GM18867 (cell line): ENCODE measurements around the gene EYA3.

Experiments used
- ATAC-seq: cut with Tn5 transposase; IDR thresholded peaks from one replicate; pipeline ENCODE4 v1.9.1; 2021; ENCODE audit warnings: mild to moderate bottlenecking, moderate library complexity; ENCODE audit not compliant: unreplicated experiment

EYA3 gene, protein sequence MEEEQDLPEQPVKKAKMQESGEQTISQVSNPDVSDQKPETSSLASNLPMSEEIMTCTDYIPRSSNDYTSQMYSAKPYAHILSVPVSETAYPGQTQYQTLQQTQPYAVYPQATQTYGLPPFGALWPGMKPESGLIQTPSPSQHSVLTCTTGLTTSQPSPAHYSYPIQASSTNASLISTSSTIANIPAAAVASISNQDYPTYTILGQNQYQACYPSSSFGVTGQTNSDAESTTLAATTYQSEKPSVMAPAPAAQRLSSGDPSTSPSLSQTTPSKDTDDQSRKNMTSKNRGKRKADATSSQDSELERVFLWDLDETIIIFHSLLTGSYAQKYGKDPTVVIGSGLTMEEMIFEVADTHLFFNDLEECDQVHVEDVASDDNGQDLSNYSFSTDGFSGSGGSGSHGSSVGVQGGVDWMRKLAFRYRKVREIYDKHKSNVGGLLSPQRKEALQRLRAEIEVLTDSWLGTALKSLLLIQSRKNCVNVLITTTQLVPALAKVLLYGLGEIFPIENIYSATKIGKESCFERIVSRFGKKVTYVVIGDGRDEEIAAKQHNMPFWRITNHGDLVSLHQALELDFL

DNA sequence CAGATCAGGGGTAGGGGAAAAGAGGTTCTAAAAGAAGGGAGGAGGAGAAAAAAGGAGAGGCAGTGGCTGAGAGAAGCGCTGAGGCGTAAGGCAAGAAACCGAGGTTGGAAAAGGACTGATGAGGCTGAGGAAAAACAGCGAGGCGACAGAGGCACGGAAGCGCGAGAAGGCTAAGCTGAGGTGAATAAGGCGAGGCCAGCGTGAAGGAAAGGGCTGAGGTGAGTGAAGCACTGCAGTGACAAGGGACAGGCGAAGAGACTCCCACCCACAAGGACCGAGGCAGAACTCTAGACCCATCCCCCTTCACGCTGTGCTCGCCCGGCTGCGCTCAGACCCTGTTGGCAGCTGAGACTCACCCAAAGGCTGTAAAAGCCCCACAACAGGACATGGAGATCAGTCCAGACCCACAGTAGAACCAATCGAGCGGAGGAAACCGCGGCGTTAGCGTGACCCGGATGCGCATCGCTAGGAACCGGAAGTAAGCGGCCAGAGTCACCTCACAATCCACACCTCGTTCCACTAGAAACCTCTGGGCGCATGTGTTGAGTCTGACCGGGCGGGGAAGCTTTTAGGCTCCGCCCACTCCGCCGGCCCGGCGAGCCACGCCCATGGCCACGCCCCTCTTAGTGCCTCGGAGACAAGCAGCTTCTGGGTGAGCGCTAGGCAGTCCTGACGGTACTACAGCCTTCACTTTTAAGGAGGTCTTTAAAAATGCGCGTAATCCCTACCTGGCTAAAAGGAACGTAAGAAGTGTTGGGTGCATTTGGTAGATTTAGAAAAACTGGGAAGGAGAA lies at the start of gene EYA3:
TSS of gene EYA3 (minus strand) at position 443 of the 794 bp plus-strand sequence. CDS start 30,584 bp downstream, outside the sequence.
- peak; percentile 87 for ATAC-seq

DNA sequence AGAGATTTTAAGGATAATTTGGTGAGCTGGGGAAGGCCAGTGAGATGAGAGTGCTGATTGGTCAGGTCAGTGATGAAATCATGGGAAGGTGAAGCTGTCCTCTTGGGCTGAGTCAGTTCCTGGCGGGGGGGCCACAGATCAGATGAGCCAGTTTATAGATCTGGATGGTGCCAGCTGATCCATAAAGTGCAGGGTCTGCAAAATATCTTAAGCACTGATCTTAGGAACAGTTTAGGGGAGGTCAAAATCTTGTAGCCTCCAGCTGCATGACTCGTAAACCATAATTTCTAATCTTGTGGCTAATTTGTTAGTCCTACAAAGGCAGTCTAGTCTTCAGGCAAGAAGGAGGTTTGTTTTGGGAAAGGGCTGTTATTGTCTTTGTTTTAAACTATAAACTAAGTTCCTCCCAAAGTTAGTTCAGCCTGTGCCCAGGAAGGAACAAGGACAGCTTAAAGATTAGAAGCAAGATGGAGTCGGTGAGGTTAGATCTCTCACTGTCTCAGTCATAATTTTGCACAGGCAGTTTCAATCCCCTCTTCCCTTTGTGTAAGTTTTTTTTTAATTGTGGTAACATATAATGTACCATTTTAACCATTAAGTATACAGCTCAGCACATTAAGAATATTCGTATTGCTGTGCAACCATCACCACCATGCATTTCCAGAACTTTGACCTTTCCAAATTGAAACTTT lies 48.7 kb upstream of the EYA3 start:
- no peak for ATAC-seq

DNA sequence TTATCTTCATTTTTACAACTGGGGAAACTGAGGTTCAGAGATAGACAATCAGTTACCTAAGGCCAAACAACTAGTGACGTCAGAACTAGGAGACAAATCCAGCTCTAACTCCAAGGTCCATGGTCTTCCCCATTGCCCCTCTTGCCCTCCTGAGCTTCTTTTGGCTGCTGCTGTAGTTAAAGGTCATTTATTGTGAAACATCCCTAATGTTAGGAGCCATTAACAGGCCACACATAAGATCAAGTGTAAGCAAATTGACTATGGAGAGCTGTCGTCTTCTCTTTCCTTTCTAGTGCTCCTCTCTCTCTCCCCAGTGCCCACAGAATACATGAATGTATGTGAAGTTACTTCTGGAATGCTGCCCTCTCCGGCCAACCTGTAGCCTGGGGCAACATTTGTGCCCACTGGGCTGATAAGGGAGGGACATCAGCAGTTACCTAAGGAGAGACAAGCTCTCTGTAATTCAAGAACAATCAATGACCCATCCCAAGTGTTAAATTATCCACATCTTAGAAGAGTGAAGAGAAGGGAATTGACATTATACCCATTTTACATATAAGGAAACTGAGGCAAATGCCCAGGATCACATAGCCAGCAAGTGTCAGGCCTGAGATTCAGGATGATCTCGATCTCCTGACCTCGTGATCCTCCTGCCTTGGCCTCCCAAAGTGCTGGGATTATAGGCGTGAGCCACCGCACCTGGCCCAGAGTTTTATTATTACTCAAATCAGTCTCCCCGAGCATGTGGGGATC lies 47.9 kb upstream of the EYA3 start:
- ATAC-seq: no peak

DNA sequence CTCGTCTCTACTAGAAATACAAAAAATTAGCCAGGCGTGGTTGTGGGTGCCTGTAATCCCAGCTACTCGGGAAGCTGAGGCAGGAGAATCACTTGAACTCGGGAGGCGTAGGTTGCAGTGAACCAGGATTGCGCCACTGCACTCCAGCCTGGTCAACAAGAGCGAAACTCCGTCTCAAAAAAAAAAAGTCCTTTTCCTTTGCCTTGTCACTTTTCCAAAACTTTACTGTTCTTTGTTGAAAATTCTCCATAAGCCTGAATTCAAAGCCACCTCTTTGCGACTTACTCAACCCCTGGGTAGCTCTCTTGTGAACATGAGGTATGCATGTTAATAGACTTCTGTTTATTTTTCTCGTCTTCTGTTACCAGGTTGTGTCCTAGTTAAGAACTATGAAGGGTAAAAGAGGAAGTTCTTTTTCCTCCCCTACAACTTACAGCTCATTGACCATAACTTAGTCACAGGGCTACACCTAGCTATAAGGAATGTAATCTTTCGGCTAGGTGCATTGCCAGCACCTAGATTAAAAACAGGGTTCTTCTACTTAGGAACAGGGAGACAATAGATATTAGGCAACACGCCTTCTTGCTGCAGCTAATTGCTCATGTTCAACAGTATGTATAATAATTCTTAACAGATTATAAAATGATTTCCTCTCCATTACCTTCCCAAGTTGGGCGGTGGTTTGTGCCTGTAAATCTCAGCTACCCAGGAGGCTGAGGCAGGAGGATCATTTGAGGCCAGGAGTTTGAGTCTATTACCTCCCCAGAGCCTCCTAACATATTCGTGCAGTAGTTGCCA lies 47.2 kb upstream of the EYA3 start:
- no peak for ATAC-seq

DNA sequence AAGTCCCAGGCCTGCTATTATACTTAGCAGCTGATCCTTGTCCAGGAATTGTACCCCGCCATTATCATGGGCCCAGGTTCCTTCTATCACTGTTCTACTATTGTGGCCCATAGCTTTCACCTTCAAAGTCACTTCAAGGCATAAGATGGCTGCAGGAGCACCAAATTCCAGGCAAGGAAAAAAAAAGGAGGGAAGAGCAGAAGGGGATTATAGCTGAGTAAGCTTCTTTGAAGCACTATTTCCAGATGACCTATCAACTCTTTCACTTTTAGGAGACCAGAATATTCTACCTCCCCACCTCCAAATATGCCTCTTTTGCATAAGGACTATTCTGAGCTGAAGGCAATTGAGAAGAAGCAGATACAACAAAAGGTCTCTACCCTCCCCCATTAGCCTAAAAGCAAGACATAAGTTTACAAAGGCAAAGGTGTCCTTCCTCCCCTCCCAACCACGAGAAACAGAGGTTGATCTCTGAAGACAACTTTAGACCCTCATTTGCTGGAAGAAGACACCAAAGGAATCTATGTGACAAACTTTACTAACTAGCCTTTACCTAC lies 46.3 kb upstream of the EYA3 start:
- ATAC-seq: no peak

DNA sequence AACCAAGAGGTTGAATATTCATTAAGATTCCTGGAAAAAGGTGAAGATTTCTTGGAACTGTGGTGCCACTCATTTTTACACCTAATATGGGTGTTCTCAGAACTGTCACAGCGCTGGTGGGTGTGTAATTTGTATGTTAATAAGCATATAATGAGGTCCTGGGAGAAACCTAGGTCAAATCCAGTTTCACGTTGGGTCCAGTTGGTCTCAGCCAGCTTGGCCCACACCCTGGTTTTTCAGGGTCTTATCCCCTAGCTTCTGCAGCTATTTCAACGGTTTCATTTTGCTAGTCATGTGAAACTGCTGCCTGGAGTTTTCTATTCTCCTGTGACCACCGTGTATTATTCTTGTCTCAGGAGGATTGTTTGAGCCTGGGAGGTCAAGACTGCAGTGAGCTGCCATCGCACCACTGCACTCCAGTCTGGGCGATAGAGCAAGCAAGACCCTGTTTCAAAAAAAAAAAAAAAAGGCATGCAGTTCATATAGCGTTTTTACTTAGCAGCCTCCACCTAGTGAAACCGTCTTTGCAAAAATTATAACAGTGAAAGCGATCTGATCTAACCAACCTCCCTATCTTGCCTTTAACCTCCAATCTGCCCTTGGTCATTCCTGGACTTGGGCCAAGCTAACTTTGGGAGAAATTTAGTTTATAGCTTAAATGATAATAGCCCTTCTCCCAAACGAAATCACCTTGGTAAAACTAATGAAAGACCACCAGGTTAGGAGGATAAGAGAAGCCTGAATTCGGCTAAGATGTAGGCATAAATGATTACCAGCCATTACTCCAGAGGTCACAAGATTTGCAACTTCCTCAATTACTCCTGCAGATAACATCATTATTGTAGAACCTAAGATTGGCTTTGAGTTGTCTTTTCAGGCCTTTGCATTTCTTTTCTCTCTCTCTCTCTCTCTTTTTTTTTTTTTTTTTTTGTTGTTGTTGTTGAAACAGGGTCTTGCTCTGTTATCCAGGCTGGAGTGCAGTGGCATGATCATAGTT lies 44.1 kb upstream of the EYA3 start:
- ATAC-seq: no peak

DNA sequence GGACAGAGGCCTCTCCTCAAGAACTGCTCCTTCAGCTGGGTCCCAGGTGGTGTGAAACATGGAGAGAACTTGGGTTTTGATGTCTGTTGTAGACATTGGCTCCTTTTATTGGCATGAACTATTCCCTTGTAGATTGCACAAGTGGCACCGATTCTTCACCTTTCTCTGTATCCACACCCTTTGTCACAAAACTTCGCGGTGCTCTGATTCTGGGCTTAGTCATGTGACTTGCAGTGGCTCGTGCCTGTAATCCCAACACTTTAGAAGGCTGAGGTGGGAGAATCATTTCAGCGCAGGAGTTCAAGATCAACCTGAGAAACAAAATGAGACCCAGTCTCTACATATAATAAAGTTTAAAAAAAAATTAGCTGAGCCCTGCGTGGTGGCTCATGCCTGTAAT lies 42.5 kb upstream of the EYA3 start:
- no peak for ATAC-seq

DNA sequence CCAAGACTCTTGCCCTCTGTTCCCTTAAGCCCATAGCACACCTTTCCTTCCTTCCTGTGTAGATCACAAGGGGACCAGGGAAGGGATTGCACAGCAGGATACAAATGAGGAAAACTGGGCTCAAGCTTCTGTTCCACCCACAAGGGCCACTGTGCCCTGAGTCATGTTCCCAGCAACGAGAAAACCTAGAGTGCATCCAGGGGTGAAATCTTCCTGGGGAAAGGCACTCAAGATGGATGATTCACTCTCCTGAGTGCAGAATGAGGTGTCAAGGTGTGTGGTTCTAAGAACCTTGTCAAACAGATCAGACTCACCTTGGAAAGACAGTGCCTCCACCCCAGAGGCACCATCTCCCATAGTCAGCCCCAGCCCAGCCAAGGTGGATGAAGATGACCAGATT lies 40.7 kb upstream of the EYA3 start:
- no peak for ATAC-seq

DNA sequence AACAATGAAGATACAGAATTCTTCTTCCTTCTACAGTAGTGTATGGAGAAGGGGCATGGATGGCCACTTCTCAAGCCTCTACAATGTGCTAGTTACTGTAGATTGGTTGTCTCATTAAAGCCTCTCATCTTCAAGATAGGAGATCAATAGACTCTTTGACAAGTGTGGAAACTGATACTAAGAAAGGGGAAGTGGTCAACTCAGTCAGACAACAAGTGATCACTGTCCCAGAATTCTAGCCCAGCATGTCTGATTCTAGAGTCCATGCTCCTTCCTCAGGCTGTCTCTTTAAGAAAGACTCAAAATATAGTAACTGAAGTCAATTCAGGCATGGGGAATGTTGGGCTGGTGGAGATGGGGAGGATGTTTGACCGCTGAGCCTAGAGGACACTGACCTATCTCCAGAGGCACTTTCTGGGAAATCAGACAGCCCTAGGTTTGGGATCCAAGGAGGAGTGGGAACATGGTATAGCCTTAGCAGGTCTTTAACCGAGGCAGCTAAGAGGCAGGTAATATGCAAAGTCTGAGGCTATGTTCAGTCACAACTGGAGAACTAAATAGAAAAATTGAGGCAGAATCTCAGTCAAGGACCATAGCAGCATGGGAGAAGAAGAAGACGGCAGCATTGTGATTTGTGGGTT lies 39.3 kb upstream of the EYA3 start:
- ATAC-seq: peak; percentile 80

DNA sequence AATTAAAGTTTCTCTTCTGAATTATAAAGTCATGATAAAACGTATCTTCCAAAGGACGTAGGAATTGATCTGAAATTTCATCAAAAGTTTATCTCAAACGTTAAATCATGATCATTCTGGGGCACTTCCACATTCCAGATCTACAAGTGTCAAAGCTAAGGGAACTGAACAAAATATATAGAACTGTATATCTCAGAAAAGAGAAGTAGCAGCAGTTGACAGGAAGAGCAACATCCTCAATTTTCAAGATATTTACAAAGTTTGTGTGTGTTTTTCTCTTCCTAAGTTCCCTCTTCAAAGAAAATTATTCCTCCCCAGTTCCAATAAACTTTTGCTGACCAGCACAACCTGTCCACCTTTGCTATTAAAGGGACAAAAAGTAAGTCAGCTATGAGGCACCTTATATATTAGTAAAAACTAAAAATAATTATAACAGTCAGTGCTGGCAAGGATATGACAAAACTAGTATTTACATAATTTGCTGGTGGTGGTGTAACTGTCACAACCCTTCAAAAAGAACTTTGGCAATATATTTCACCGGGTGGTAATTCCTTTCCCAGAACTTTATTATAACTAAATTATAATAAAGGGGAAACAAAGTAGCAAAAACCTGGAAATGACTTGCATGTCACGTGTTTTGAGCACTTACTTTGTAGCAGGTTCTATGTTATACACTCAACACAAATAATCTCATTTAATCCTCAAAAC lies 38.5 kb upstream of the EYA3 start:
- ATAC-seq: no peak

DNA sequence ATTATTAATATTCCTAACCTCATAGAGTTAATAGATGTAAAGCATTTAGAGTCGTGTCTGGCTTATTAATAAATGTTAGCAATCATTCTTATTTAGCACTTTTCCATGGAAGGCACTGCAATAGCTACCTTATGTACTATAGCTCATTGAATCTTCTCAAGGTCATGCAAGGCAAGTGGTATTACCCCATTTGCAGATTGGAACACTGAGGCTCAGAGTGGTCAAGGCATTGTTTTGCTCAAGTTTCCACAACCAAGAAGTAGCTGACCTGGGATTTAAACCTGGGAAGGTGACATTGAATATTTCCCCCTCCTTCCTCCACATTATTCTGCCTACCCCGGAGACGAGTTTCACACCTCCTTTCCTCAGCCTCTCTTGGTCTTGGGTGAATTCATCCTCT lies 37.8 kb upstream of the EYA3 start:
- ATAC-seq: no peak

DNA sequence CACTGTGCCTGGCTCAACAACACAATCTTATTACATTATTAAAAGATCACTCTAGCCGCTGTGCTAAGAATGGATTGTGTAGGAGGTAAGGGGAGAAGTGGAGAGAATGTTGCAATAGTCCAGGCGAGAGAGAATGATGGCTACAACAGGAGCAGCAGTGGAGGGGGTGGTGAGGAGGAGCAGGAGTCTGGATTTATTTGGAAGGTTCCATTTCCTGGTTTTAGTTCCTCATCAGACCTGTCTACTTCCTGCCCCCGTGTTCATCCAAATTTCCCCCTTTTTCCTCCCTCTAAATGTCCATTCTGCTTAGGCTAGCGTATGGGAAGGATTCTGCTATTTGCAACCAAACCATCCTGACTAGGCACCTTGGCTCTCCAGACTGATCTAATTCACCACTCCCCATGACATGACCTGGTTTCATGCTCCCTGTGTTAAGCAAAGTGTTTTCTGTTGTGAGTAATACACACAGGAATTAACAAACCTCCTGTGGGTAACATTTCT lies 35.1 kb upstream of the EYA3 start:
- no peak for ATAC-seq

DNA sequence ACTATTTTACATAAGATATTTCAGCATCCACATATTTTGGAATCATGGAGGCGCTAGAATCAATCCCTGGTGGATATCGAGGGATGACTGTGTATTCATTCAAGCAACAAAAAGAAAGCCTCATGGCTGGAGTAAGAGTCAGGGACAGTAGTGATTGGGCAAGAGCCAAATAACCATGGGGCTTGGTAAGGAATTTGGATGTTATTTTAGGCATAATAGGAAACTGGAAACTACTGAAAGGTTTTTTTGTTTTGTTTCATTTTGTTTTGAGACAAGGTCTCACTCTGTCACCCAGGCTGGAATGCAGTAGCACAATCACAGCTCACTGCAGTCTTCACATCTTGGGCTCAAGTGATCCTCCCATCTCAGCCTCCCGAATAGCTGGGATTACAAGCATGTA lies 33.8 kb upstream of the EYA3 start:
- no peak for ATAC-seq

DNA sequence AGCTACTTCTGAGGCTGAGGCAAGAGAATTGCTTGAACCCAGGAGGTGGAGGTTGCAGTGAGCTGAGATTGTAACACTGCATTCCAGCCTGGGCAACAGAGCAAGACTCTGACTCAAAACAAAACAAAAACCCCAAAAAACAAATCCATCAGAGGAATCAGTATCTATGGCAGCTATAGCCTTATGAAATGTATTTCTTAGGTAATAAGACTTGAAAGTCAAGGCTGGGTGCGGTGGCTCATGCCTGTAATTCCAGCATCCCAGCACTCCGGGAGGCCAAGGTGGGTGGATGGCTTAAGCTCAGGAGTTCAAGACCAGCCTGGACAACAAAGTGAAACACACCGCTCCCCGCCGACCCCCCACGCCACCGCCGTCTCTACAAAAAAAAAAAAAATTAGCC lies 31.1 kb upstream of the EYA3 start:
- ATAC-seq: no peak

DNA sequence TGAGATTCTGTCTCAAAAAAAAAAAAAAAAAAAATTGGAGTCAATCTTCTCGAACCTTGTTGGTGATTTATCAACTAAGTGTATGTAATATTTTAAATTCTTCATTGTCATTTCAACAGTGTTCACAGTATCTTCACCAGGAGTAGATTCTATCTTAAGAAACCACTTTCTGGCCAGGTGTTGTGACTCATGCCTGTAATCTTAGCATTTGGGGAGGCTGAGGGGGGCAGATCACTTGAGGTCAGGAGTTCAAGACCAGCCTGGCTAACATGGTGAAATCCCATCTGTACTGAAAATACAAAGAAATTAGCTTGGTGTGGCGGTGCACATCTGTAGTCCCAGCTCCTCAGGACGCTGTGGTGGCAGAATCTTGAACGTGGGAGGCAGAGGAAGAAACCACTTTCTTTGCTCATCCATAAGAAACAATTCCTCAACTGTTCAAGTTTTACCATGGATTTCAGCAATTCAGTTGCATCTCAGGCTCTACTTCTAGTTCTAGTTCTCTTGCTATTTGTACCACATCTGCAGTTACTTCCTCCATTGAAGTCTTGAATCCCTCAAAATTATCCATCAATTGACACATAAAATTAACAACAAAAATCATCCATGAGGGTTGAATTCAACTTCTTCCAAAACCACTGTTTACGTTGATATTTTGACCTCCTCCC lies 30.4 kb upstream of the EYA3 start:
- ATAC-seq: no peak

DNA sequence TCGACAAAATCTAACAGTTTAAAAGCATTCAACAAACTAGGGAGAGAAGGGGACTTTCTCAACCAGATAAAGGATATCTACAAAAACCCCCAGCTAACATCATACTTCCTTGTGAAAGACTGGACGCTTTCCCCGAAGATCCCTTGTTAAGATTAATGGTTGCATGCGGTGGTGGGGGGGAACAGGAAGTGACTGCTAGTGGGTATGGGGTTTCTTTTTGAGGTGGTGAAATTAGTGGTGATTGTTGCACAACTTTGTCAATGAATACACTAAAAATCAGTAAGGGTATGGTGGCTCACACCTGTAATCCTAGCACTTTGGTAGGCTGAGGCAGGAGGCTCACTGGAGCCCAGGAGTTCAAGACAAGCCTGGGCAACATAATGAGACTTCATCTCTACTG lies 26.9 kb upstream of the EYA3 start:
- ATAC-seq: no peak
